CD14-positive monocyte (primary cell): ENCODE measurements around the gene MICALL1. TPM values are rescaled to one million over a fixed set of nuclear protein-coding genes. Genes with fewer than 3 reads are reported as not detected.

ENCODE experiments used
- DNase-seq, 3 donors: peaks; one replicate each; pipeline ENCODE4 v3.0.0-alpha.2; 2011 to 2022
- H2AFZ ChIP-seq: 2 replicates; pipeline ENCODE4 v1.6.0; 2012; ENCODE audit warnings: mild to moderate bottlenecking, low read depth, low read length, inconsistent platforms; ENCODE audit not compliant: insufficient read depth, poor library complexity, severe bottlenecking
- H3K27ac ChIP-seq, 2 donors: 1 replicate in 1 of 2; 2 replicates in 1 of 2; pipeline ENCODE4 v1.5.1; 2012 to 2013; ENCODE audit warnings: low read length in 2 of 2, control low read depth in 1 of 2, inconsistent platforms in 1 of 2, low read depth in 1 of 2, mild to moderate bottlenecking in 1 of 2
- H3K27me3 ChIP-seq, 2 donors: one replicate each; pipeline versions ENCODE4 v1.6.0 to v1.6.1; 2011 to 2013; ENCODE audit warnings: low read length in 2 of 2; ENCODE audit not compliant: control insufficient read depth in 2 of 2, insufficient read depth in 2 of 2
- H3K36me3 ChIP-seq, 2 donors: replicated peaks in 1 of 2; 1 replicate in 1 of 2; 2 replicates in 1 of 2; pipeline versions ENCODE4 v1.5.1 to v1.6.1; 2012 to 2013; ENCODE audit warnings: low read length in 2 of 2, control low read depth in 1 of 2, inconsistent platforms in 1 of 2, mild to moderate bottlenecking in 1 of 2; ENCODE audit not compliant: insufficient read depth in 2 of 2, control insufficient read depth in 1 of 2
- H3K4me1 ChIP-seq, 2 donors: 1 replicate in 1 of 2; 2 replicates in 1 of 2; pipeline versions ENCODE4 v1.5.1 to v1.6.1; 2012 to 2013; ENCODE audit warnings: low read length in 2 of 2, control low read depth in 1 of 2, inconsistent platforms in 1 of 2, mild to moderate bottlenecking in 1 of 2, moderate library complexity in 1 of 2; ENCODE audit not compliant: insufficient read depth in 2 of 2, control insufficient read depth in 1 of 2
- H3K4me2 ChIP-seq: replicated peaks from 2 replicates; pipeline ENCODE3; 2012; ENCODE audit warnings: low read length, moderate library complexity, mild to moderate bottlenecking; ENCODE audit not compliant: poor library complexity, severe bottlenecking; ENCODE audit errors: extremely low read depth
- H3K4me3 ChIP-seq, 3 experiments: fragments of 200-600 bp in 1 of 3; sonication (generic) in 1 of 3; replicated peaks in 1 of 3; 1 replicate in 2 of 3; 2 replicates in 1 of 3; pipeline ENCODE4 v1.5.1; 2011 to 2013; ENCODE audit warnings: low read length in 3 of 3, mild to moderate bottlenecking in 3 of 3, control low read depth in 2 of 3, low read depth in 2 of 3, inconsistent platforms in 1 of 3, moderate library complexity in 1 of 3
- H3K79me2 ChIP-seq: 2 replicates; pipeline ENCODE4 v1.6.0; 2012; ENCODE audit warnings: mild to moderate bottlenecking, control low read depth, inconsistent platforms, low read length, moderate library complexity; ENCODE audit not compliant: insufficient read depth
- H3K9ac ChIP-seq: 2 replicates; pipeline ENCODE4 v1.6.0; 2017; ENCODE audit warnings: low read length, mild to moderate bottlenecking; ENCODE audit not compliant: insufficient read depth, poor library complexity, severe bottlenecking
- H3K9me3 ChIP-seq, 2 donors: replicated peaks in 1 of 2; 1 replicate in 1 of 2; 2 replicates in 1 of 2; pipeline versions ENCODE4 v1.5.1 to v1.6.1; 2012 to 2013; ENCODE audit warnings: low read length in 2 of 2, control low read depth in 1 of 2; ENCODE audit not compliant: control insufficient read depth in 1 of 2, insufficient read depth in 1 of 2
- H4K20me1 ChIP-seq: 2 replicates; pipeline ENCODE4 v1.6.0; 2012; ENCODE audit warnings: mild to moderate bottlenecking, low read length, control low read depth, moderate library complexity; ENCODE audit not compliant: insufficient read depth
- H3K27ac Mint-ChIP-seq, 7 donors: one replicate each; pipeline ENCODE4 v1.8.0; 2020; ENCODE audit warnings: mild to moderate bottlenecking in 7 of 7, mixed read lengths in 7 of 7, moderate library complexity in 6 of 7, inconsistent platforms in 2 of 7
- H3K27me3 Mint-ChIP-seq, 3 donors: one replicate each; pipeline ENCODE4 v1.8.0; 2021 to 2022; ENCODE audit warnings: low read depth in 3 of 3, mild to moderate bottlenecking in 3 of 3, mixed read lengths in 3 of 3, moderate library complexity in 3 of 3, inconsistent platforms in 1 of 3
- H3K36me3 Mint-ChIP-seq, 2 donors: one replicate each; pipeline ENCODE4 v1.8.0; 2020; ENCODE audit warnings: mixed read lengths in 2 of 2, inconsistent platforms in 1 of 2, mild to moderate bottlenecking in 1 of 2
- H3K4me1 Mint-ChIP-seq: one replicate; pipeline ENCODE4 v1.8.0; 2020; ENCODE audit warnings: mild to moderate bottlenecking, mixed read lengths
- H3K4me3 Mint-ChIP-seq, 2 donors: one replicate each; pipeline ENCODE4 v1.8.0; 2020; ENCODE audit warnings: mild to moderate bottlenecking in 2 of 2, mixed read lengths in 2 of 2, moderate library complexity in 1 of 2
- H3K9me3 Mint-ChIP-seq, 7 donors: one replicate each; pipeline ENCODE4 v1.8.0; 2020 to 2022; ENCODE audit warnings: mixed read lengths in 7 of 7, mild to moderate bottlenecking in 6 of 7, moderate library complexity in 6 of 7, inconsistent platforms in 2 of 7
- WGBS: methylation state at CpG from one replicate; pipeline ENCODE4 v1.1.5; 2013; ENCODE audit warnings: missing lambda C conversion rate; ENCODE audit not compliant: insufficient coverage; 5-methylcytosine and 5-hydroxymethylcytosine counted together
- intact Hi-C, 2 donors: fragments of 100-400 bp; cut with micrococcal nuclease; formaldehyde crosslinking; loops; one replicate each; pipeline versions ENCODE4 v1.15.0 to v1.15.1; 2023
- polyA plus RNA-seq, 3 donors: library from polyadenylated mRNA; depleted of rRNA in 1 of 3; unstranded in 2 of 3; stranded (reverse) in 1 of 3; fragments of 300-500 nt in 2 of 3; fragments of >200 nt in 1 of 3; fragmentation: Illumina TruSeq in 2 of 3; gene quantifications; 1 replicate in 2 of 3; 2 replicates in 1 of 3; pipeline ENCODE4 v1.2.3, GENCODE V29; 2012 to 2021
- TF ChIP-seq, protein P1 (sequence below): fragments of 200-600 bp; IDR thresholded peaks from one replicate; pipeline ENCODE4 v1.8.0; 2022; ENCODE audit warnings: antibody characterized with exemption, mild to moderate bottlenecking

The MICALL1 gene
- polyA plus RNA-seq, 3 donors: 0.51 to 7.0 (median 1.3) TPM

DNA sequence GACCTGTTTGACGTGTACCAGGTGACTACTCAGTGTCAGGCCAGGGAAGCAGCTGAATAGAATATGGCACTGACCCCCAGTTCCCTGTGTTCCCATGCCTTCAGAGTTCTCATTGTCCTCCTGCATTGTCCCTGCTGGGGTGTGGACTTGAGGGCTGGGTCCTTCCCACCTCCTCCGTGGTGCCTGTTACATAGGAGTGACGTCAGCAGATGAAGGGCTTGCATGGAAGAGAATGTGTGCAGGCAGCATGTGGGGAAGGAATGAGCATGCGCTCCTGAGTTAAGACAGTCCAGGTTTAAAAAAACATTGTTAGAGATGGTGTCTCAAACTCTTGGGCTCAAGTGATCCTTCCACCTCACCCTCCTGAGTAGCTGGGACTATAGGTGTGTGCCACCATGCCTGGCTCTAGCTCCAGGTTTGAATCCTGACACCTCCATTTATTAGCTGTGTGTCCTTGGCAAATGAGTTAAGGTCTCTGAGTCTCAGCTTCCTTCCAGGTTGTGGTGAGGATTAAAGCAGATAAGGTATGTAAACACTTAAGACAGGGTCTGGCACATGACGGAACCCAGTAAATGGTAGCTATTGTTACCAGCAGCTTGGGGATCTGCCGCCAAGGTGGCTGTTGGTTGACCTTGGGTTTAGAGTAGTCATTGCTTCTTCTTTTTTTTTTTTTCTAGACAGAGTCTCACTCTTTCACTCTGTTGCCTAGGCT lies 85.8 kb downstream of the MICALL1 start:
- H3K9me3 ChIP-seq: no peaks in the 10 kb centered on the region
- H3K79me2 ChIP-seq: no peaks in the 10 kb centered on the region
- H3K36me3 Mint-ChIP-seq: no peaks in the 10 kb centered on the region
- 100% methylated on average over 1 of the region's 6 CpGs for WGBS
- TF ChIP-seq, protein P1, sequence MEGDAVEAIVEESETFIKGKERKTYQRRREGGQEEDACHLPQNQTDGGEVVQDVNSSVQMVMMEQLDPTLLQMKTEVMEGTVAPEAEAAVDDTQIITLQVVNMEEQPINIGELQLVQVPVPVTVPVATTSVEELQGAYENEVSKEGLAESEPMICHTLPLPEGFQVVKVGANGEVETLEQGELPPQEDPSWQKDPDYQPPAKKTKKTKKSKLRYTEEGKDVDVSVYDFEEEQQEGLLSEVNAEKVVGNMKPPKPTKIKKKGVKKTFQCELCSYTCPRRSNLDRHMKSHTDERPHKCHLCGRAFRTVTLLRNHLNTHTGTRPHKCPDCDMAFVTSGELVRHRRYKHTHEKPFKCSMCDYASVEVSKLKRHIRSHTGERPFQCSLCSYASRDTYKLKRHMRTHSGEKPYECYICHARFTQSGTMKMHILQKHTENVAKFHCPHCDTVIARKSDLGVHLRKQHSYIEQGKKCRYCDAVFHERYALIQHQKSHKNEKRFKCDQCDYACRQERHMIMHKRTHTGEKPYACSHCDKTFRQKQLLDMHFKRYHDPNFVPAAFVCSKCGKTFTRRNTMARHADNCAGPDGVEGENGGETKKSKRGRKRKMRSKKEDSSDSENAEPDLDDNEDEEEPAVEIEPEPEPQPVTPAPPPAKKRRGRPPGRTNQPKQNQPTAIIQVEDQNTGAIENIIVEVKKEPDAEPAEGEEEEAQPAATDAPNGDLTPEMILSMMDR: no peak
- no peak overlapping the region for H3K27ac ChIP-seq
- no peaks in the 10 kb centered on the region for H3K9me3 Mint-ChIP-seq
- H4K20me1 ChIP-seq: no peaks in the 10 kb centered on the region
- no peaks in the 10 kb centered on the region for H3K27me3 ChIP-seq
- H3K36me3 ChIP-seq: no peaks in the 10 kb centered on the region
- intact Hi-C loops: no loop called here
- no peak overlapping the region for H2AFZ ChIP-seq
- no peak overlapping the region for H3K4me3 ChIP-seq
- H3K4me1 ChIP-seq: no peaks in the 10 kb centered on the region
- H3K4me3 Mint-ChIP-seq: no peak overlapping the region
- H3K4me1 Mint-ChIP-seq: peaks cover 7% of the 10 kb centered on the region
- H3K27me3 Mint-ChIP-seq: peaks cover 0 to 5% (median 2%) of the 10 kb centered on the region in 3 donors
- DNase-seq: no peak
- H3K4me2 ChIP-seq: no peak overlapping the region
- no peak overlapping the region for H3K9ac ChIP-seq
- no peak overlapping the region for H3K27ac Mint-ChIP-seq

Other genes with a start within 250 kb of the MICALL1 start
- 1 to 10 TPM; 1.0 to 4.7 (median 4.3) TPM for gene PDXP, start 247.6 kb upstream of the MICALL1 start, polyA plus RNA-seq
- 1,000 to 10,000 TPM; 1,719 to 2,320 (median 1,844) TPM for gene LGALS1, start 230.7 kb upstream of the MICALL1 start, polyA plus RNA-seq
- gene NOL12, start 220.0 kb upstream of the MICALL1 start, polyA plus RNA-seq: 10 to 100 TPM; 47.3 to 52.0 (median 49.2) TPM
- 10 to 100 TPM; 43.0 to 46.6 (median 44.7) TPM for gene TRIOBP, start 209.2 kb upstream of the MICALL1 start, polyA plus RNA-seq
- 1 to 10 TPM in 2 of 3 donors, under 1 TPM in 1; 0.56 to 1.9 (median 1.1) TPM for gene GCAT, start 98.4 kb upstream of the MICALL1 start, polyA plus RNA-seq
- gene GALR3, start 82.9 kb upstream of the MICALL1 start, polyA plus RNA-seq: not detected
- 10 to 100 TPM in 1 of 3 donors, 1 to 10 TPM in 2; 7.4 to 20.6 (median 9.5) TPM for gene ANKRD54, start 62.0 kb upstream of the MICALL1 start, polyA plus RNA-seq
- 100 to 1,000 TPM; 209 to 503 (median 246) TPM for gene EIF3L, start 56.9 kb upstream of the MICALL1 start, polyA plus RNA-seq
- gene C22orf23, start 47.3 kb downstream of the MICALL1 start, polyA plus RNA-seq: not detected
- 100 to 1,000 TPM in 2 of 3 donors, 10 to 100 TPM in 1; 45.4 to 182 (median 143) TPM for gene POLR2F, start 47.4 kb downstream of the MICALL1 start, polyA plus RNA-seq
- gene SOX10, start 78.3 kb downstream of the MICALL1 start, polyA plus RNA-seq: not detected
- 10 to 100 TPM in 1 of 3 donors, 1 to 10 TPM in 2; 6.4 to 16.9 (median 7.2) TPM for gene PICK1, start 151.1 kb downstream of the MICALL1 start, polyA plus RNA-seq
- not detected for gene SLC16A8, start 177.9 kb downstream of the MICALL1 start, polyA plus RNA-seq
- gene BAIAP2L2, start 204.4 kb downstream of the MICALL1 start, polyA plus RNA-seq: under 1 TPM in 1 of 3 donors, not detected in 2; 0.11 TPM